ENCODE results near the gene TROAP. TPM values are rescaled to one million over a fixed set of nuclear protein-coding genes. Genes with fewer than 3 reads are reported as not detected.

The TROAP gene
- total and polyA plus RNA-seq, 9 of the 15 experiments (the other 6 are each of a cell fraction or from before 2014, with no cell fraction given): 46.4 to 171 (median 59.8) TPM

- FAIRE-seq: no peak
- CTCF ChIA-PET (ENCODE audit: low intra/inter-chr PET ratio): interaction anchor here (0.5 kb wide), 1 partner anchor 8 kb away, joined by 3 read pairs; no protein-coding TSS in a partner anchor
- POLR2A ChIA-PET: interaction anchor here (0.5 to 2.8 kb wide), 12 partner anchors 9 to 262 kb away, joined by 3 to 14 read pairs (median 5); partner anchors contain the start of genes DNAJC22 and TROAP
Observed at GRCh38 chr12:49294804-49295081, 28.3 kb upstream of the TROAP start.

More at GRCh38 chr12:49294804-49295081, 28.3 kb upstream of the TROAP start:
- 33% methylated on average over 5 of the region's 5 CpGs for WGBS (ENCODE audit: insufficient coverage, low coverage, missing lambda C conversion rate)
- H3K9me1 ChIP-seq (ENCODE audit: control insufficient read depth, insufficient read depth, low read length): peaks cover 10% of the 10 kb centered on the region
- no peaks in the 10 kb centered on the region for H3K36me3 ChIP-seq (ENCODE audit: control insufficient read depth, insufficient read depth, low read length)
- no peaks in the 10 kb centered on the region for H3K27me3 ChIP-seq (ENCODE audit: control insufficient read depth in 2 of 2, insufficient read depth in 2 of 2, low read length in 2 of 2)
- no peak for DNase-seq (ENCODE audit: extremely low read depth in 1 of 4, low spot score in 3 of 4)
- H3K4me1 ChIP-seq (replicated peaks in 1 of 2; ENCODE audit: control insufficient read depth in 2 of 2, insufficient read depth in 2 of 2, low read length in 2 of 2): peaks cover 9 to 54% of the 10 kb centered on the region in 2 experiments; a peak in 4 of 5 replicates
- no peak overlapping the region for H3K4me3 ChIP-seq
- BruUV-seq (replicated peaks): no TSS peak
- ATAC-seq: no peak
- H3K27ac ChIP-seq (ENCODE audit: extremely low read depth, low read depth, low read length): no peak overlapping the region
- no peaks in the 10 kb centered on the region for H4K20me1 ChIP-seq (replicated peaks; ENCODE audit: control insufficient read depth, insufficient read depth, low read length)
- intact Hi-C loops (cut with micrococcal nuclease): no loop called here
- no peak for TF ChIP-seq ZBTB26 (CRISPR knock-in tag; IDR thresholded peaks at IDR 0.05)
- no peak for TF ChIP-seq SMARCA4 (IDR thresholded peaks at IDR 0.05)
- no peak for TF ChIP-seq ZNF311 (CRISPR knock-in tag; IDR thresholded peaks at IDR 0.05)
- TF ChIP-seq NR2F6 (CRISPR knock-in tag; IDR thresholded peaks at IDR 0.05): no peak
- in situ Hi-C loops (cut with MboI): no loop called here
- H3K4me2 ChIP-seq (ENCODE audit: insufficient read depth, low read length): no peak overlapping the region
- H2AFZ ChIP-seq (ENCODE audit: low read depth, low read length): no peak overlapping the region
- H3K9me3 ChIP-seq (replicated peaks; ENCODE audit: control insufficient read depth, insufficient read depth, low read depth, low read length): no peaks in the 10 kb centered on the region
- no peaks in the 10 kb centered on the region for H3K79me2 ChIP-seq (ENCODE audit: control insufficient read depth, insufficient read depth, low read length)
- no peak overlapping the region for H3K9ac ChIP-seq (ENCODE audit: insufficient read depth in 1 of 2, low read depth in 2 of 2, low read length in 2 of 2)

Data from K562 (cell line).